Urinary bladder (tissue), 4 donors: ENCODE data around the gene RAB11A. TPM values are rescaled to one million over a fixed set of nuclear protein-coding genes. Genes with fewer than 3 reads are reported as not detected.

Experiments used
- DNase-seq: peaks from one replicate; pipeline ENCODE4 v3.0.0-alpha.2; 2015; ENCODE audit errors: extremely low spot score
- H3K27ac ChIP-seq: one replicate; pipeline ENCODE4 v1.5.1; 2013; ENCODE audit warnings: low read depth, mild to moderate bottlenecking, moderate library complexity
- H3K36me3 ChIP-seq: one replicate; pipeline ENCODE4 v1.6.1; 2013; ENCODE audit warnings: mild to moderate bottlenecking, moderate library complexity; ENCODE audit not compliant: insufficient read depth
- H3K4me1 ChIP-seq: one replicate; pipeline ENCODE4 v1.6.1; 2013; ENCODE audit warnings: mild to moderate bottlenecking, moderate library complexity; ENCODE audit not compliant: insufficient read depth
- H3K4me3 ChIP-seq: one replicate; pipeline ENCODE4 v1.5.1; 2013; ENCODE audit warnings: low read depth, low read length
- WGBS: extraction: QIAGEN DNeasy Blood & Tissue Kit; methylation state at CpG from one replicate; pipeline ENCODE4 v1.1.7; 2013; 5-methylcytosine and 5-hydroxymethylcytosine counted together
- polyA plus RNA-seq: library from polyadenylated mRNA; stranded (reverse); fragments of 200-250 nt; gene quantifications from one replicate; pipeline ENCODE4 v1.2.3, GENCODE V29; 2013
- total RNA-seq: library from RNA; depleted of rRNA; stranded (reverse); fragments of >200 nt; gene quantifications from one replicate; pipeline ENCODE4 v1.2.3, GENCODE V29; 2014
- donor health status: healthy with polysubstance abuse.
- donor health status: healthy.

Gene RAB11A
- total and polyA plus RNA-seq, 2 donors: 187 to 213 TPM

DNA sequence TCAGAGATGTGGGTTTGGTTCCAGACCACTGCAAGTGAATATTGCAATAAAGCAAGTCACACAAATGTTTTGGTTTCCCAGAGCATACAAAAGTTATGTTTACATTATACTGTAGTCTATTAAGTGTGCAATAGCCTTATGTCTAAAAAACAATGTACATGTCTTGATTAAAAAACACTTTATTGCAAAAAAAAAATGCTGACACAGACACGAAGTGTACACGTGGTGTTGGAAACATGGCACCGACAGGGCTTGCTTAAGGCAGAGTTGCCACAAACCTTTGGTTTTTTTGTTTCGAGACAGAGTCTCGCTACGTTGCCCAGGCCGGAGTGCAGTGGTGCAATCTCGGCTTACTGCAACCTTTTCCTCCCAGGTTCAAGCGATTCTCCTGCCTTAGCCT lies 50.1 kb downstream of the RAB11A start:
- DNase-seq: no peak
- no peaks in the 10 kb centered on the region for H3K36me3 ChIP-seq
- H3K4me1 ChIP-seq: no peaks in the 10 kb centered on the region
- H3K27ac ChIP-seq: no peak overlapping the region
- 96% methylated on average over 9 of the region's 9 CpGs for WGBS
- H3K4me3 ChIP-seq: no peak overlapping the region

DNA sequence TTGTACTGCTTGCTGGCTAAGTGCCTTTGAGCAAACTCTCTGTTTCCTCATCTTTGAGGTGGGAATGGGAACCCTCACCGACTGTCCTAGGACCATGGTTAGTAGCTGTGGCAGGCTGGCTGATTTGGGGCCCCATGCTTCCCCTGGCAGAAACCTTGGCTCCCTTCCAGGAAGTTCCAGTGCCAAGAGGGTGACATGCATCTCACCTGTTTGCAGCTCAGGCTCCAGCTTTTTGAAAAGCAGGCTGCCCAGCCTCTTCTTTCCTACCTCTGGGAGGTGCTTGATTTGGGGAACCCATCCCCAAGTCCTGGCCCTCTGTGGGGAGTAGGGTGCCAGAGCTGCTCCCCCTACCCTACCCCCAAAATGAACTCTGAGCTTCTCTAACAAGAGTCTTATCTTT lies 50.8 kb downstream of the RAB11A start:
- H3K4me3 ChIP-seq: no peak overlapping the region
- H3K4me1 ChIP-seq: no peaks in the 10 kb centered on the region
- WGBS: 64% methylated on average over 1 of the region's 1 CpG
- no peak overlapping the region for H3K27ac ChIP-seq
- DNase-seq: no peak
- H3K36me3 ChIP-seq: no peaks in the 10 kb centered on the region

DNA sequence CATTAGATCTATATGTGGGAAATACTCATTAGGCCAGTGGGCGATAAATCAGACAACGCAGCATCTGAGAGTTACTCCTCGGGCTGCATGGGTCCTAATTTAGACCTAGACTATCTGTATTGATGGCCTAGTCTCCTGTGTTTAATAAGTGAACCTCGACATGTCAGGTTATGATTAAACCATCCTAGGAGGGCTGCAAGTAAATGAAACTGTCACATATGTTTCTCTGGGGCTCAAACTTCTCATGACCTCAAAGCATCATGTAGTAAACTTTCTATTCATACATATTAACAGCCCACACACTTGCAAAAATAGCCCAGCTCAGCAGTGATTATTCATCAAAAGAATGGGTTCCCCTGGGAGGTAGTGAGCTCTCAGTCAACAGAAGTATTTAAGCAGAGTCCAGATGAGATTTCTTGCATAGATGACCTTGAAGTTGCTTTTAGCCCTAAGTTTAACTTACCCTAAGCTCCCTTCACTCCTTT lies 51.6 kb downstream of the RAB11A start:
- Histone ChIP-seq H3K4me3 (no peak overlapping the region), H3K27ac (no peak overlapping the region), H3K4me1 (no peaks in the 10 kb centered on the region), H3K36me3 (no peaks in the 10 kb centered on the region)
- no peak for DNase-seq
- WGBS: 72% methylated on average over 4 of the region's 4 CpGs

DNA sequence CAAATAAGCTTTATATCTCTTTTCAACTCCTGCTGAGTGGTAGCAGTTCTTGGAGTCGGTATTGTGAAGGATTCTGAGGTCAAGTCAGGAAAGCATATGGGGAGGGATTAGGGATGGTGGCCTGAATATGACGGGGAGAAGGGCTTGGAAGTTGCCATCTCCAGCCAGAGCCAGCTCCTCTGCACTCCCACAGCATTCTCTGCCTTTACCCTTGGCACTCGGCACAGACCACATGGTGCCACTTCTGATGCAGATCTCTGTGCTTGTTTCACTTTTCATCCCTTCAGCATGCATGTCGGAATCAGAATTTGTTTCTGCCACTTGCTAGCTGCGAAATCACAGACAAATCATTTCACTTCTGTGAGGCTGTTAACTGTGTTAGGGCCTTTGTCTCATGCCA lies 52.5 kb downstream of the RAB11A start:
- H3K4me1 ChIP-seq: no peaks in the 10 kb centered on the region
- 84% methylated on average over 5 of the region's 5 CpGs for WGBS
- H3K4me3 ChIP-seq: no peak overlapping the region
- no peak overlapping the region for H3K27ac ChIP-seq
- no peaks in the 10 kb centered on the region for H3K36me3 ChIP-seq
- DNase-seq: no peak

- H3K27ac ChIP-seq: no peak overlapping the region
- no peaks in the 10 kb centered on the region for H3K36me3 ChIP-seq
- no peak for DNase-seq
- 79% methylated on average over 7 of the region's 7 CpGs for WGBS
- no peak overlapping the region for H3K4me3 ChIP-seq
- H3K4me1 ChIP-seq: no peaks in the 10 kb centered on the region
Observed at GRCh38 chr15:65922621-65923020, 53.3 kb downstream of the RAB11A start.

- H3K36me3 ChIP-seq: no peaks in the 10 kb centered on the region
- no peaks in the 10 kb centered on the region for H3K4me1 ChIP-seq
- 80% methylated on average over 5 of the region's 5 CpGs for WGBS
- H3K4me3 ChIP-seq: no peak overlapping the region
- no peak overlapping the region for H3K27ac ChIP-seq
- DNase-seq: no peak
Observed at GRCh38 chr15:65923264-65923663, 54.0 kb downstream of the RAB11A start.

DNA sequence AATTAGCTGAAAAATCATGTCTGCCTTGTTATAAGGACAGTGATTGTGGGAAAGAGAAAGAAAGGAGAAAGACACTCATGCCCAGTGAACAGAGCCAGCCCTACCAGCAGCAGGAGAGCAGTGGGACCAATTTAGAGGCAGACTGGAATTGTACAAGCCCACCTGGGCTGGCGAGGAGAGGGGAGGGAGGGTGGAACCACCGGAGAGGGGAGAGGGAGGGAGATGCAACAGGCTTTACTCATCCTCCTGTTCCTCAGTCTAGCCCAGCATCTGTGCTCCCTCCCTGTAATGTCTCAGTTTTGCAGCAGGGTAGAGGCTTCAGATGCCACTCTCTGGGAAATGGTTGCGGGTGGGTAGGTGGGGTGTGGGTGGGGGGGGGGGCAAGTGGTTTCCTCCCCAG lies 54.7 kb downstream of the RAB11A start:
- Histone ChIP-seq H3K36me3 (no peaks in the 10 kb centered on the region), H3K4me3 (no peak overlapping the region), H3K4me1 (no peaks in the 10 kb centered on the region), H3K27ac (no peak overlapping the region)
- no peak for DNase-seq
- WGBS: 68% methylated on average over 3 of the region's 3 CpGs

DNA sequence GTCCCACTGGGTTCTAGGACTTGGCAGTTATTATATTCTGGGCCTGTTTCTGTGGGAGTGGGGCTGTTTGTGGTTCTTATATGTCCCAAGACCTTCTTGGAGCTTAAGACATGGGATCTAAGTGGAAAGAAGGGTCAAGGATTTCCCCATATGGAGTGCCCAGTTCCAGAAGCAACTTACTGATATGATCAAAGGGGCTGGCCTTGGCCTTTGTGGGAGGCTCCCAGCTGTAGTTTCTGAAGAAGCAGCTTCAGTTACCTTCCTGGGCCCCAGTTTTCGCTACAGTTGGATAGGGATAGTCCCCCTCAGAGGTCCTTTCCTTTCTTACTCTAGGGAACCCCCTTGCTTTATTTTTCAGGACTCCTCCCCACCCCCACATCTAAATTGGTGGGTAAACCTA lies 56.0 kb downstream of the RAB11A start:
- WGBS: 92% methylated on average over 1 of the region's 1 CpG
- Histone ChIP-seq H3K4me3 (no peak overlapping the region), H3K36me3 (no peaks in the 10 kb centered on the region), H3K27ac (no peak overlapping the region), H3K4me1 (no peaks in the 10 kb centered on the region)
- no peak for DNase-seq

DNA sequence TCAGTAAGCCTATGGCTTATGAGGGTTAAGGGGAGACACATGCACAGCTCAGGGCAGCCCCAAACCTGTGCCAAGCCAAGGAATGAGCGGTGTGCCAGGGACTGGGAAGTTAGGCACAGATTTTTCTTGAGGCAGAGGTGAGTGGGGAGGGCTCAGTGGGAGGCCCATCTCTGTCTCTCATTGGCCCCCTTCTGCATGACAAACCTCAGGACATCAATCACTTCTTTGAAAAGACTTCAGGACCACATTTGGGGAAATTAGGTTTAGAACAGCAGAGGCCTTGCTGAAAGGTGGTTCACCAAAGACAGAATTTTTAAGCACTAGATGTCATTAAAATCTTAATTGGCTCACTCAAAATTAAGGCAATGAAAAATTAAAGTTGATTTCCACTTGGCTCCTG lies 57.2 kb downstream of the RAB11A start:
- 98% methylated on average over 1 of the region's 1 CpG for WGBS
- no peak for DNase-seq

GRCh38 chr15:65926899-65927298 lies 57.6 kb downstream of the RAB11A start:
- Histone ChIP-seq H3K4me1 (no peaks in the 10 kb centered on the region), H3K4me3 (no peak overlapping the region), H3K27ac (no peak overlapping the region), H3K36me3 (no peaks in the 10 kb centered on the region)
- 100% methylated on average over 1 of the region's 1 CpG for WGBS
- no peak for DNase-seq

More for the DNA sequence above, 57.2 kb downstream of the RAB11A start:
- Histone ChIP-seq H3K4me1 (no peaks in the 10 kb centered on the region), H3K36me3 (no peaks in the 10 kb centered on the region), H3K27ac (no peak overlapping the region), H3K4me3 (no peak overlapping the region)

DNA sequence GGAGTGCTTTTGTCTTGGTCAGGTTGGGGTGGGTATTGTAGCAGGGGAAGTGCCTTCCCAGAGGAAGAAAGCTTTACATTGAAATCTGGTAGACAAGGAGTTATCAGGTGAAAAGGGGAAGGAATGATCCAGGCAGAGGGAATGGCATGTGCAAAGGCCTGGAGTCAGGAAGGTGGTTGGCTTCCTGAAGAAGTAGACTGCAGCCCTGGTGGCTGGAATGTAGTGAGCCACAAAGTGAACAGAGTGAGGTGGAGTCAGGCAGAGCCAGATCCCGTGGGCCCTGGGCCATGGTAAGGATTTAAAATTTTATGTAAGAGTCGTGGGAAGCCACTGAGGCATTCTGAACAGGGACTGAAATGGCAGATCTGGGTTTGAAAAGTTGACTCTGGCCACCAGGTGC lies 58.3 kb downstream of the RAB11A start:
- no peak overlapping the region for H3K27ac ChIP-seq
- H3K4me1 ChIP-seq: no peaks in the 10 kb centered on the region
- 43% methylated on average over 2 of the region's 2 CpGs for WGBS
- DNase-seq: no peak
- no peaks in the 10 kb centered on the region for H3K36me3 ChIP-seq
- no peak overlapping the region for H3K4me3 ChIP-seq

GRCh38 chr15:65929573-65929972 lies 60.3 kb downstream of the RAB11A start:
- no peaks in the 10 kb centered on the region for H3K36me3 ChIP-seq
- no peak overlapping the region for H3K4me3 ChIP-seq
- 83% methylated on average over 7 of the region's 7 CpGs for WGBS
- no peak overlapping the region for H3K27ac ChIP-seq
- no peaks in the 10 kb centered on the region for H3K4me1 ChIP-seq
- no peak for DNase-seq

DNA sequence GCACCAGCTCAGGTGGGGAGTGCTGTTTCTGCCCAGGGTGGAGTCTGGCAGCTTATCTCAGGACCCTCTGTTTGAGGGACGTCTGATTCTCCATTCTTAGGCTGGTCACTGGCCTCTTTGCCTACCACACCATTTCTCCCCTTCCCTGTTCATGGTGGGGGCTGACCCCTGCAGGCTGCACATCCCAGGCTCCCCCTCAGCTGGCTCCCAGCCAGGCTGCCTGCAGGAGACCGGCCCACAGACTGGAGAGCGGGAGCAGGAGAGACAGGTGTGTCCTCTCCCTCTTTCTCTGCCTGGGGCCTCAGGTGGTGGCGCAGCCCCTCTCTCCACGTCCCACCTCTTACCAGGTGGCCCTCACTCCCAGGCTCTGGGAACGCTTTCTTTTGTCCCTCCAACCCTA lies 60.8 kb downstream of the RAB11A start:
- Histone ChIP-seq H3K4me3 (no peak overlapping the region), H3K36me3 (no peaks in the 10 kb centered on the region), H3K4me1 (no peaks in the 10 kb centered on the region), H3K27ac (no peak overlapping the region)
- DNase-seq: no peak
- 70% methylated on average over 6 of the region's 6 CpGs for WGBS

DNA sequence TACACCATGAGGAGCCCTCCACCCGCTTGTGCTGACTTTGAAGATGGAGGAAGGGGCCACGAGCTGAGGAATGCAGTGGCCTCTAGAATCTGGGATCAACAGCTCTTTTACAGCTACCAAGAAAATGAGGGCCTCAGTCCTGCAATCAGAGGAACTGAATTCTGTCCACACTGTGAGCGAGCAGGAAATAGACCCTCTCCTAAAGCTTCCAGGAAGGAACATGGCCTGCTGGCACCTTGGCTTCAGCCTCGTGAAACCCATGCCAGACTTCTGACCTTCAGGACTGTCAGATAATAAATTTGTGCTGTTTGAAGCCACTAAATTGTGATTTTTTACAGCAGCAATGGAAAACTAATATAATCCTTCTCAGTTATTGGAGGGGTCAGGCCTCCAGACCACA lies 61.9 kb downstream of the RAB11A start:
- H3K27ac ChIP-seq: no peak overlapping the region
- 77% methylated on average over 4 of the region's 4 CpGs for WGBS
- no peaks in the 10 kb centered on the region for H3K36me3 ChIP-seq
- DNase-seq: no peak
- no peaks in the 10 kb centered on the region for H3K4me1 ChIP-seq
- H3K4me3 ChIP-seq: no peak overlapping the region

DNA sequence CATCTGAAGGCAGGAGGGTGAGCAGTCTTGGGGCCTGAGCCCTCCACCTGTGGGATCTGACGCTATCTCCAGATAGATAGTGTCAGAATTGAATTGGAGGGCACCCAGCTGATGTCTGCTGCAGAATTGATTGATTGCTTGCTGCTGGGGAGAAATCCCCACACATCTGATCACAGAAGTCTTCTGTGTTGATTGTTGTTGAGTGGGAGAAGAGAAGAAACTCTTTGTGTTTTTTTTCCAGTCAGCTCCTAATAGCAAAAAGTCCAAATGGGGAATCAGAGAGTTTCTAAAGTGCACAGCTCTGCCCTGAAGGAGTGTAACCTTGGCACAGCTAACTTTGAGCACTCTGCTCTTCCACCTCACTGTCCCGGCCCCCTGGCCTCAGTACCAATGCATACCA lies 66.1 kb downstream of the RAB11A start:
- Histone ChIP-seq H3K27ac (no peak overlapping the region), H3K4me1 (no peaks in the 10 kb centered on the region), H3K4me3 (no peak overlapping the region), H3K36me3 (no peaks in the 10 kb centered on the region)
- WGBS: 70% methylated on average over 2 of the region's 2 CpGs
- no peak for DNase-seq
